C1 segment of cervical spinal cord (tissue), 14 donors: ENCODE measurements around the gene CENPH.
"Not testable (repeated sequence)": the region's sequence is repeated elsewhere in the genome, so short reads cannot be mapped to it uniquely, and the experiment has no call there.

Experiments
- DNase-seq, 14 donors: peaks; one replicate each; lab custom pipeline; 2025; lab: John Stamatoyannopoulos, UW

The CENPH gene

GRCh38 chr5:69189162-69190086 lies at the start of gene CENPH:
TSS of gene CENPH (plus strand) at chr5:69189583. CDS start at chr5:69189635, 52 bp downstream.
- peak; percentile 30 to 86 (median 80) for DNase-seq

GRCh38 chr5:69140239-69140638 lies 49.1 kb upstream of the CENPH start:
- DNase-seq, result not testable (repeated sequence)

- DNase-seq, result no peak
These were observed 48.6 kb upstream of the CENPH start for GRCh38 chr5:69140827-69141226.

- not testable (repeated sequence) for DNase-seq
These were observed 40.8 kb upstream of the CENPH start for GRCh38 chr5:69148576-69148975.

GRCh38 chr5:69148981-69149675 lies 40.3 kb upstream of the CENPH start:
- DNase-seq, result no peak

- no peak for DNase-seq
These were observed 39.7 kb upstream of the CENPH start for GRCh38 chr5:69149676-69150010.

- no peak for DNase-seq
These were observed 36.7 kb upstream of the CENPH start for GRCh38 chr5:69152731-69153130.

GRCh38 chr5:69156456-69156855 lies 32.9 kb upstream of the CENPH start:
- DNase-seq, result no peak

GRCh38 chr5:69158039-69158438 lies 31.3 kb upstream of the CENPH start:
- no peak for DNase-seq

GRCh38 chr5:69160651-69161050 lies 28.7 kb upstream of the CENPH start:
- DNase-seq, result no peak

GRCh38 chr5:69166686-69167492 lies 22.5 kb upstream of the CENPH start, which contains the start of gene CCNB1:
TSS of gene CCNB1 (plus strand) at chr5:69167150. CDS start at chr5:69167263, 113 bp downstream.
- peak; percentile 53 to 98 (median 96) for DNase-seq

GRCh38 chr5:69167493-69167855 lies 21.9 kb upstream of the CENPH start:
- no peak for DNase-seq

GRCh38 chr5:69167929-69168328 lies 21.5 kb upstream of the CENPH start:
- DNase-seq, result no peak

- DNase-seq, result no peak
These were observed 18.9 kb upstream of the CENPH start for GRCh38 chr5:69170495-69170894.

- DNase-seq, result no peak
These were observed 18.4 kb upstream of the CENPH start for GRCh38 chr5:69170969-69171368.

GRCh38 chr5:69181659-69182293 lies 7.6 kb upstream of the CENPH start:
- not testable (repeated sequence) for DNase-seq

- no peak for DNase-seq
These were observed 4.8 kb upstream of the CENPH start for GRCh38 chr5:69184621-69185020.

GRCh38 chr5:69187342-69187741 lies 2.0 kb upstream of the CENPH start:
- no peak for DNase-seq

GRCh38 chr5:69188811-69189161 lies 597 bp upstream of the CENPH start:
- no peak for DNase-seq

- no peak for DNase-seq
These were observed 13.1 kb downstream of the CENPH start for GRCh38 chr5:69202497-69202896.

GRCh38 chr5:69206528-69207190 lies 17.3 kb downstream of the CENPH start:
- no peak for DNase-seq
